HG03342 (cell line): ENCODE results near the gene C1QL1.

ENCODE experiments used
- ATAC-seq: cut with Tn5 transposase; IDR thresholded peaks from one replicate; pipeline ENCODE4 v1.9.1; 2021; ENCODE audit warnings: mild to moderate bottlenecking, moderate library complexity; ENCODE audit not compliant: unreplicated experiment

C1QL1 gene

DNA sequence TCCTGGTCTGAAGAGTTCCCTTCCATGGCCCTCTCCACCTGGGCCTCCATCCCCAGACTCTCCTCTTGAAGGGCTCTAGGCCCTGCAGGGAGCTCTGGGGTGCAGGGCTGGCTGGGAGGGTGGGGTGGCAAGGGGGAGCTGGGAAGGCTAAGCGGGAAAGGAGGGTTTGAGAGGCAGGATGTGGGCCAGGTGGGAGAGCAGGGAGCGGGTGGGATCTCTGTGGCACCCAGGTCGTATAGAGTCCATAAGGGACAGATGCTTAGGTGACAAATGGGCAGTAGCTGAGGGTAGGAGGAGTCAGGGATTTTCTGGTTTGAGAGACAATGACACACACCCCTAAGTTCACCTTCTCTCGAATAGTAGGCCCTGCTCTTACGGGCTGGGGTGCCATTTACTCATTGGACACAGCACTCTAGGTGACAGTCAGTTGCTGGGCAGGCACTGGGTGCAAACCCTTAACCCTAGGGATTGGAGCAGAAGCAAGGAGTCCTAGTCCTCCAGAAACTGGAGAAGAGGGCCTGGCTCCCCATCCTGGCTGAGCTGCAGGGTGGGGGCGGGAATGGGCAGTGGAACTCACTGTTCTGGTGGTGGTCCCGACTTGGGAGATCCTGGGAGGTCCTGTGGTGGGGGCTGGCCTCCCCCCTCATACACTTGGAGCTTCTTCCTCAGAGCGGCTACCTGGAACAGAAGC, 35.9 kb downstream of the C1QL1 start:
- ATAC-seq: no peak

DNA sequence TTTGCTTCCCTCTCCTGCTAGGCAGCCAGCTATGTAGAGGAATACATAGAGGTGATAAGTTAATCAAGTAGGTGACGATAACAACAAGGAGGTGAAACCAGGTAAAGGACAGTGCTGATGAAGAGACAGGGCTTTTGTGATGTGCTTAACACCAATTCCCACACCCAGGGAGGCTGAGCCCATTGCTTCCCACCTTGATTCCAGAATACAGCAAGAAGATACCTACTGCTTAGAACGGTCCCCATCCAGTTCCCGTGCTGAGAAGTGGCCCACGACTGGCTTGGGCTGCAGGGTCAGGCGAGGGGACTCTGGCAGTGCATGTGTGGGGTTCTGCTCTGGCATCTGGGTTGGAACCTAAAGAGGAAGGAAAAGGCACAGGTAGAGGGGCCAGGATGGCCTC, 36.7 kb downstream of the C1QL1 start:
- no peak for ATAC-seq

DNA sequence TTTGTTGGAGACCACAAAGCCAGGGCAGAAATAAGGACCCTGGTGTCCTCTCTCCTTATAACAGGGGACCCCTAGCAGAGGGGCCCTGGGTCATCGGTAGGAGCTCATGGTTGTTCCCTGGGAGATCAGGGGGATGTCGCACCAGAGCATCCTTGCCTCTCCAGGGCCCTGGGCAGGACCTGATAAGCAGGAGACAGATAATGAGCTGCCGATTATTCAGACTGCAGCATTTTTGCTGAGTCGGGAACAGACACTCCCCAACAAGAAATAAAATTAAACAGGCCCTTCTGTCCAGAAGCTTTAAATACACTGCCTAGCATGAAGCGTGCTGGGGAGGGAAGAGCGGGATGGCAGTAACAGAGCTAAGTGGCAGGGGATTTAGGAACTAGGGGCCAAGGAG, 37.4 kb downstream of the C1QL1 start:
- no peak for ATAC-seq

DNA sequence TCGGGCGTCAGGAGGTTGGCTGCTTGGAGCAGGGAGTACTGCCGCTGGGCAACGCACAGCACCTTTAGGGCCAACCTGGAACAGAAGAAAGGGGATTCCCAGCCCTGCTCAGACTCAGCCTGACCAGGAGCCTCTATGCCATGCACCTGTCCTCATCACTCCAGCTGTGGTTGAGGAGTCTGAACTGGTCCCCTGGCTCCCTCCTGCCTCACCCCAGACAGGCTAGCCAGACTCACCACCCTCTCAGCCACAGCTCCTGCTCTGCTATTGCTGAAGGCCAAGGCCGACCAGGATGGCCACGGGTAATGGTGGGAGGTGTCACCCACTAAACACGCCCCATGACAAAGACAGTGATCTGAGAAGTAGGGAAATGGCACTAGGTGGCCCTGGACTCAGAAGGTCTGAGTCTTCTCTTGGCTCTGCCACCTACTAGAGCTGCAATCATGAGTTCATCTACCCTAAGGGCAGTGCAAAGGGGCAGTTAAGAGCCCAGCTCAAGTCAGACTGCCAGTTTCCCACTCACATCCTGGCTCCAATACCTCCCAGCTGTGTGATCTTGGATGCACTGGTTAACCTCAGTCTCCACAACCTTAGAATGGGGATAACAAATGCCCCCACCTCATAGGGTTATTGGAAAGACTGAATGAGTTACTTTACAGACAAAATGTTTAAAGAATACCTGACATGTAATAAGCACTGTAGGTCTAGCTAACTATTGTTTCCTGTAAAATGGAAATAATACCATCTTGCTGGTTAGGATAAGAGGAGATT, 39.0 kb downstream of the C1QL1 start:
- ATAC-seq: no peak

DNA sequence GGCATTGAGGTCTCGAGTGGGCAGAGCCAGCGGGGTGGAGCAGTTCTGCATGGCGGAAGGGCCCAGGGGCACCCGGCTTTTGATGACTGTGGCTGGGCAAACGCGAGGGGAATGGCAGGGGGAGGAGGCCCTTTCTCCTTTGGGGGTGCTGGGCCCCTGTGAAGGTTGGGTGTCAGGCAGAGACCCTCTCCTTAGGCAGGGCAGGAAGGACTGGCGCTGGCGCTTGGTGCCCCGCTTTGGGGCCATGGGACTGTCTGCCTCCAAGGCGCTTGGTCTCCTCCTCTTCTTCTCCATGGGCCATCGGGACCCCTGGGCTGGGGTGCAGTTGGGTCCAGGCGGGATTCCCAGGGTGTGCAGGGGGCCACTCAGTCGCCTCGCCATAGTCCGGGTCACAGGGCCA, 40.0 kb downstream of the C1QL1 start:
- no peak for ATAC-seq

DNA sequence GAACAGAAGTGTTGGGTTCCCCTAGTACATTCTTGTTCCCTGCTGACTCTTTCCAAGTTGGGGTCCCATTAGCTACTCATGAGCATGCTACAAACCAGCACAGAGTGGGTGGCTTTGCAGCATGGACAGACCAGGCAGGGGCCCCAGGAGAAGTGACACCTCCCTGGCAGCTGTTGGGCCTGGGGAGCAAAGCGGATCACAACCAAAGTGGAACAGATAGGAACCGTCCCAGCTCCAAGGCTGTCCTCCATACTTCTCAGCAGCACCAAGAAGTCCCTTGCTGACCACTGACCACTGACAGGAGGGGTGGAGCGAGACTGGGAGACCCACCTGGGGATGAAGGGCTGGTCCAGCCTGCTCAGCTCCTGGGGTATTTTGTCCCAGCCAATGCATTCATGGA, 40.4 kb downstream of the C1QL1 start:
- no peak for ATAC-seq

DNA sequence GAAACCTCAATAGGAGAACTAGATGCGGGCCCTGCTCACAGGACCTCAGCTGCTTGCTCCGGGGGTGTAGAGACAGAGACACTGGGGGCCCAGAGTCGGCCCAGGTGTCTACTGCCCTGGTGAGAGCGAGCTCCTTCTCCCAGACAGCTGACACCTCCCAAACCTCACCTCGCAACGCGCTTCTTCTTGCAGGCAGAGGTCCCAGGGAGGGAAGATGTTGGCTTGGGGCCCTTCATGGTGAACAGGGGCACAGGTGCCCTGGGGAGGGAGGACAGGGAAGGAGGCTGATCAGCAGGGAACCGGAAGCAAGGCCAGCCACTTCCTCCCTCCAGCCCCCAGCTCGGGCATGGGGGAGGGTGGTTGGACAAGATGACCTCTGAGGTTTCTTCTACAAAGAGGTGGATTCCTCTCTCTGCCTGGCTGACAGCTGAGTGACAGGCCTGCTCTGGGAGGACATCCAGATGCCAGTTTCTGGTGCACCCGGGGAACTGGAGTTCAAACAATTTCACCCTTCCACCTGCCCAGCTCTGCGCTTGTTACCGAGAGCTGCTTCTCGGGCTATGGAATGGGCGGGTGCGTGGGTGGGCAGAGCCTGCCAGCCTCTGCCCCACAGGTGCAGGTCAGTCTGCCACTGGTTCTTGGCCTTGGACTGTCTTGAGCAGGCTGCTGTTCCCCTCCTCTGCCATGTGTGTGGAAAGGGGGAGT, 41.1 kb downstream of the C1QL1 start:
- ATAC-seq: no peak

DNA sequence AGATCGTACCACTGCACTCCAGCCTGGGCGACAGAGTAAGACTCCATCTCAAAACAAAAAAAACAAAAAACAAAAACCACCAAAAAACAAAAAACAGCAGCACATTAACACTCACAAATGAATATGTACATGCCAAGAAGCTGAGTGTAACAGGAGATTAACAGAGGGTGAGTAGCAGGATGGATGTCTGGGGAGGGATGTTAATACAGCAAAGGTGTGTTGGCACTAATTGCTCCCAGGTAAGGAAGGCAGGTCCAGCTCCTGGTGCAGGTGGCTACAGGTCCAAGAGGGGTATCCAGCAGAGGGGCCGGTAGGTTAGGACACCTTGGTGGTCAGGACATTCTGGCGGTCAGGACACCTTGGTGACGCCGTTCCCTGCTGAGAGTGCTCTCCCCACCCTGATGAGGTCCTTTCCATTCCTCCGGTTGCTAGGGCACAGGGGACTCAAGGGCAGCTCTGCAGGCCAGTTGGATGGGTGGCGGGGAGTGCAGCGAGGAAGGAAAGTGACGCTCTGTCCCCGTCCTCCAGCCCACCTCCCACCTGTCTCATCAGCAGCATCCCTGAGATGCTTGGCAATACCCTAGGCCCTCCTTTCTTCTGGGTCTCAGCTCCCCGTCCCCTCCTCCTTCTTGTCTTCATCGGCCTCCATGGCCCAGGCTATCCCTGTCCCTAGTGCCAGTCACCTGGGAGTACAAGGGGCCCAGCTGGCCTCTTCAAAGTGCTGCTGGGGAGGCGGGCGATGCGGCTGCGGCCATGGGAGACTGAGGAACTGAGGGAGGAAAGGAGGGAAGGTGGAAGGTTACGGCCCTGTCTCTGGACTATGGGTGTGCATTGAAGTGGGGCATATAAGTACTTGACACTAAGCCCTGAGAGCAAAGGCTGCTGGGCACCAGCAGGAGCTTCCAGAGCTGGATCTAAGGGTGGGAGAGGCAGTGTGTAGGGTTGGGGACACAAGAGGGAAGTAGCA, 42.1 kb downstream of the C1QL1 start:
- ATAC-seq: no peak

DNA sequence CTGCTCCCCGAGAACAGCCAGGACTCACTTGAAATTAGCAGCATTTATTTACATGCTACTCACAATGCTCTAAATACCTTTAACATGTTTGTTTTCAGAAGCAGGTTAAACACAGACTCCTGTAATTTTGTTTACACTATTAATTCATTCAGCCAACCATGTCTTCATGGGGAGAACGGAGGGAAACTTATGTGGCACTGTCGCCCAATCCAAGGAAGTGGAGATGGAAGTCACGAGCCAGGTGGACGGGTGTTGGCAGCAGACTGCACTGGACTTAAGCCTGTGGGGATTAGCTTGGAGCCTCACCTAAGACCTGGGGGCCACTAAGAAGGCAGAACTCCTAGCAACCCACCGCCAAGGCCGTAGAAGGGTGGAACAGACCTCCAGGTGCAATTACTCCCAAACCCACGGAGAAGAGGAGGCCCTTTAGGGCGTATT, 44.0 kb downstream of the C1QL1 start:
- ATAC-seq: no peak

DNA sequence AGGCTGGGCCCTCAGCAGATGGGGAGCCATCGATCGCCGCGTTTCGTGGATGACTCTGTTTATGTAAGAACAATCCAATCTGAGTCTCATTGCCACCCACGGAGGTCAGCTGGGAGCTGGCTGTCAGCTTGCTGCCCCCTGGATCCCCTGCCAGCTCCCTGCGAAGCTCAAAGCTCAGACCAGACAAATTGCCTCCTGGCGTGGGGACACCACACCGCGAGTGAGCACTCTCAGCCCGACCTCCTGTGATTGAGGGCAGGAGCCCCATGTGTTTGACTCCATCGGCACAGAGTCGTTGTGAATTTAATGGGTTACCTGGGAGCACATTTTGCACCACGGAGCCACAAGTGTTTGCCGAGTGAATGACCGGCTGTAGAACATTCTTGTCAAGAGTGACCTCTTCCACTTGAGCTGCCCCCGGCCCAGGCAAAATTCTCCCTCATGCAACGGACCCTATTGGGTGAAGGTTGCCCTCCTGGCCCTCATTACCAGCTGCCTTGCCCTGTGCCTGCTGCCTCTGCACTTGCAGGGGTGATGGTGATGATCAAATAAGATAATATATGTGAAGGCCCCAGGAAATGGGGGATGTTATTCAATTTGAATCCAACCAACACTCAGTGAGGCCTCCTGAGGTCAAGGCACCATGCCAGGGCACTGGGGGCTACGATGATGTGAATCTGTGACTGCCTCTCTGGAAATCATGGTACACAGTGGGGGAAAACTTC, 45.2 kb downstream of the C1QL1 start:
- no peak for ATAC-seq

DNA sequence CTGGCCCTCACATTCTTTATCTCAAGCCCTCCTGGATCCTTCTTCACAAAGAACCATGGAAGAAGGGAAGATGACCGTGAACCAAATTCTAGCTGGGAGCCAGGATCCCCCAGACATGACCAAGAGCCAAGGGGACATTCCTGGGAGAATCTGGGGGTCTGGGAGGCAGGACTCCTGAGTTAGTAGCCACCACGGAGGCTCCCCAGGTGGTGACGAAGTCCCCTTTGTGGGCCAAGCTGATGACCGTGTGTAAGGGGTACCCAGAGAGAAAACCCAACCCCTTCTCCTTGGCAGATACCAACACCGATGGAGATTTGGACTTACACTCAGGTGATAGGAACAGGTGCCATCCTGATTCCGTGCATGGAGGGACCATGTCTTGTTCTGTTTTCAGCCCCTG, 46.0 kb downstream of the C1QL1 start:
- no peak for ATAC-seq

DNA sequence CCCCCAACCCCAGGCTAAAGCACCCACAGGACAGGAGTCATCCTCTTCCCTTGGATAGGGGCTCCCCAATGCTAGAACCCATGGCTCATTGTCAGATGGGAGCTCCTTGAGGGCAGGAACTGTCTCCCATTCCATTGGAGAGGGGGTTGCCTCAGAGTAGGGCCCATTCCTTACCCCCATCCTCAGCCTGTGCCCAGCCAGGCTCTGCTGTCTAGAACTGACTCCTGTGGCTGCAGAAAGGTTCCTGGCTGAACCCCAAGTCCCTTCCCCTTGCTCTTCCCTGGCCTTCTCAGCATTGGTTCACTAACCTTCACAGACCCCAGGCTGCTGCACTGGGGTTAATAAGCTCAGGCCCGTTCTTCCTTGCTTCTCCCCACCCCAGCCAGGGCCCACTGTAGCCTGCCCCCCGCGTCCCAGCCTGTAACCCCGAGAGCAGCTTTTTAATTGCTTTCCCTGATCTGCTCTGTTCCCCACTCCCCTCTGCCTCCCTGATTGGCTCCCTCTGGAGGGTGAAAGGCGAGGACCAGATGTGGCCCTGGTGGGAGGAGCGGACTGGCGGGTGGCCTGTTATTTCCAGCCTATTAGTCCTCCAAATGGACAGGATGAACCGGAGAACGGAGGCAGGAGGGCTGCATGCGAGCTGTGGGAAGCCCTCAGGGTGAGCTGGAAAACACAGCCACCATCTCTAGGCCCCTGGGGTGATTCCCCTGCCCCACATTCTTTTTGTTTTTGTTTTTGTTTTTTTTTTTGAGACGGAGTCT, 46.8 kb downstream of the C1QL1 start:
- no peak for ATAC-seq

DNA sequence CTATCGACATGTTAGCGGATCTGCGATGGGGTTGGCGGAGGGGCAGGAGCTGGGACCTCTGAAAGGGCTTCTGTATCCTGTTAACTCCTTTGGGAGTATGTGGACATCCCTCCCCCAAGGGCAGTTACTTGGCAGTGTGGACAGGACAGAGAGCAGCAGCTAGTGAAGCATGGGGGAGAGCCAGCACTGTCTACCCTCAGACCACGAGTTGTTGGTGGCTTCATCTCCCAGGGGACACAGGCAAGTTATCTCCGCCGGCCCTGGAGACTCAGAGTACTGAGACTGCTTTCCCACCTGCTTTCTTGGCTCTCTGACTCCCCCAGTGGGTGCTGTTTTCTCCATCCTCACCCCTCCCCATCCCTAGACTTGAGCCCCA, 47.5 kb downstream of the C1QL1 start:
- no peak for ATAC-seq

DNA sequence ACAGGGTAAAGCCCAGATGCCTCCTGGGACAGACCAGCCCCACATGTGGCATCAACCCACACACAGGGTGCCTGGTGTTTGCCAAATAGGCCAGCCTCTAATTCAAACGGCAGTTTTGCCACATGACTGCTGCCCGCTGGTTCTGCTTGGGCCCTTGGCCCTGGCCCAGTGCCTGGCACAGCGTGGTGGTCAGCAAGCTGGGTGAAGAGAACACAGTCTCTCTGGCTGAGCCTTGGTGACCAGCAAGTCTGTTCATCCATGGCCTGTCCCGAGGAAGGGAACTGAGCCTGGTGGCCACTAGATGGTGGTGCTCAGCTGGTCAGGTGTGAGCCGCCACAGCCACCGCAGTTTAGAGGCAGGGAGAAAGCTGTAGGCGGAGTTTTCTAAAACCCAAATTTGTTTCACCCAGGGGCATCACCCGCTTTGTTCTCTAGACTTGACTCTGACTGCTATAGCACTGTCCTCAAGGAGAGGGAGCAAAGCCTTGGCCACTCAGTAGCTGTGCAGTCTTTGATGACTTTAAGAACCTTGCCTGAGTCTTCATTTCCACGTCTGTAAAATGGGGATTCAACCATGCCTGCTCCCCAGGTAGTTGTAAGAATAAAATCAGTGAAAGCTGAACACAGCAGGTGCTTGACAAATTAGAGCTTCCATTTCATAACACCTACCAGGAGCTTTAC, 48.1 kb downstream of the C1QL1 start:
- ATAC-seq: peak; percentile 72

DNA sequence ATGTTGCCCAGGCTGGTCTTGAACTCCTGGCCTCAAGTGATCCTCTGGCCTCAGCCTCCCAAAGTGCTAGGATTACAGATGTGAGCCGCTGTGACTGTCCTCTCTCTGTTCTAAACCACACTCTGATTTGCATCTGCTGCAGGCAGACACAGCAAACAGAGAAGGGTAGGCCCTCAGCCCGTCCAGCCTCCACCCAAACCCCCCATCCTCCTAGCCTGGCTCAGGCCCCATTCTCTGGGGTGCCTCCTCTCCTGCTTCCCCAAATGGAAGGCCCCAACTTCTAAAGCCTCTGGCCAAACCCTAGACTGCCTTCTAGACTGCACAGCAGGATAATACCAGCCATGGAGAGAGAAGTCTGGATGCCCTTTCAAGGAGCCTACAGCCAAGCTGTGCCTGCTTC, 48.7 kb downstream of the C1QL1 start:
- no peak for ATAC-seq

DNA sequence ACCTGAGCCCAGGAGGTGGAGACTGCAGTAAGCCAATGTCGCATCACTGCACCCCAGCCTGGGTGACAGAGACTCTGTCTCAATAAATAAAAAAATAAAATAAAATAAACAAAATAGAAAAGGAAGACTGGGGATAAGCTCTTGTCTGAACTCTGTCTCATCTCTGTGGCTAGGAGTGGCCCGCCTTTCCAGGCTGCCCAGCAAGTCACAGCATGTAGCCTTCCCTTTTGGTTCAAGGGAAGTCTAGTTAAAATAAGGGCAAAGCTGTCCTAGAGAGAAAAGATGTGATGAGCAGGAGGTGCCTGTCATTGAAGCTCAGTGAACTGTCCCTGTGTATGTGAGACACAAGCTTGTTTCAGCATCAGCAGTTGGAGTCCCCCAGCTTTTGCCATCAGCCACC, 50.1 kb downstream of the C1QL1 start:
- ATAC-seq: no peak

DNA sequence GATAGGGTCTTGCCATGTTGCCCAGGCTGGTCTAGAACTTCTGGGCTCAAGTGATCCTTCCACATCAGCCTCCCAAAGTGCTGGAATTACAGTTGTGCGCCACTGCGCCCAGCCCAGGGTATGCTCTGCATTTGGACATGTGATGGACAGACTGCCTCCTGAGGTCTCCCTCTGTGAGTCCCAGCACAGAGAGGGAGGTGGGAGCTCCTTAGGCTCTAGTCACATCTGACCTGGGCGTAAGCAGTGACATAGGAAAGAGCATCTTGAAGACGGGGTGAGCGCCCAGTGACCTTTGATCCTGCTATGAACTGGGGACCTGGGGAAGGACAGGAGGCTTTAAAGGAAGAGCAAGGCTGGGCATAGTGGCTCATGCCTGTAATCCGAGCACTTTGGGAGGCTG, 50.6 kb downstream of the C1QL1 start:
- ATAC-seq: no peak

DNA sequence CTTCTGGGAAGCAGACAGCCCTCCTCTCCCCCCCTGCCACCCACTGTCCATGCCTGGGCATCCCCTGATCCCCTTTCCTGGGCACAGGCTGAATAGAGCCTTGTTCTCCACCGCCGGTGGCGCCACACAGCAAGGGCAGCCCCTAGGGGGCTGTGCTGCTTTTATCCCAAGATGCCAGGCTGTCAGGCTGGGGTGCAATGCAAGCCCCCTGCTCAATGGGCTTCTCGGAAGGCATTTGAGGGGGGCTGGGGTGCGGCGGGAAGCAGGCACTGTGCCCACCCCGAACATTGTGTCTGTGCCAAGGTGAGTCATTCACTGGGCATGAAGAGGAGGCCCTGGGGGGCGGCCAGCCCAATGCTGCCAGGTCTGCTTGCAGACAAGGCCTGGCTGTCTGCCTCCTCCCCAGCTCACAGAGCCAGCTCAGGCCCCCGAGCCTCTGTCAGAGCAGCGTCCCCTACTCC, 51.3 kb downstream of the C1QL1 start:
- no peak for ATAC-seq
